ENCODE data around the gene RAB40B. TPM values are rescaled to one million over a fixed set of nuclear protein-coding genes. Genes with fewer than 3 reads are reported as not detected.
"Not testable (repeated sequence)": the region's sequence is repeated elsewhere in the genome, so short reads cannot be mapped to it uniquely, and the experiment has no call there.

Gene RAB40B
- total RNA-seq, 2 donors from 2014 or later, result 18.2 to 39.9 TPM

- intact Hi-C loops (cut with DNase I), result no loop called here
- ATAC-seq (no peak), DNase-seq (no peak)
- no peak overlapping the region for H3K27ac ChIP-seq
- H3K36me3 ChIP-seq (replicated peaks in 1 of 2; ENCODE audit: insufficient read depth in 1 of 2, low read depth in 2 of 2), result no peaks in the 10 kb centered on the region
- H3K9me3 ChIP-seq, result no peaks in the 10 kb centered on the region
- WGBS, 2 donors, result 92 to 100% methylated on average over 6 to 23 of the region's 23 CpGs
- no peaks in the 10 kb centered on the region for H3K27me3 ChIP-seq
- no peaks in the 10 kb centered on the region for H3K4me1 ChIP-seq
- no peak overlapping the region for H3K4me3 ChIP-seq
- TF ChIP-seq CTCF (IDR thresholded peaks at IDR 0.05) (no peak), POLR2A (IDR thresholded peaks at IDR 0.05) (no peak)
These were observed 40.2 kb downstream of the RAB40B start for GRCh38 chr17:82658331-82658730.

GRCh38 chr17:82657926-82658325 lies 40.6 kb downstream of the RAB40B start:
- DNase-seq (no peak), ATAC-seq (no peak)
- no peaks in the 10 kb centered on the region for H3K4me1 ChIP-seq
- H3K27me3 ChIP-seq, result no peaks in the 10 kb centered on the region
- no peak overlapping the region for H3K27ac ChIP-seq
- no peak for TF ChIP-seq POLR2A (IDR thresholded peaks at IDR 0.05)
- TF ChIP-seq CTCF (IDR thresholded peaks at IDR 0.05), result no peak
- H3K4me3 ChIP-seq, result no peak overlapping the region
- H3K9me3 ChIP-seq, result no peaks in the 10 kb centered on the region
- WGBS, 2 donors, result 91 to 92% methylated on average over 9 to 11 of the region's 19 CpGs
- H3K36me3 ChIP-seq (replicated peaks in 1 of 2; ENCODE audit: insufficient read depth in 1 of 2, low read depth in 2 of 2), result no peaks in the 10 kb centered on the region
- intact Hi-C loops (cut with DNase I), result no loop called here

GRCh38 chr17:82656266-82656665 lies 42.2 kb downstream of the RAB40B start:
- H3K9me3 ChIP-seq, result no peaks in the 10 kb centered on the region
- intact Hi-C loops (cut with DNase I), result no loop called here
- no peak for DNase-seq
- H3K4me1 ChIP-seq, result no peaks in the 10 kb centered on the region
- no peak overlapping the region for H3K4me3 ChIP-seq
- H3K36me3 ChIP-seq (replicated peaks in 1 of 2; ENCODE audit: insufficient read depth in 1 of 2, low read depth in 2 of 2), result no peaks in the 10 kb centered on the region
- no peak for ATAC-seq
- TF ChIP-seq CTCF (IDR thresholded peaks at IDR 0.05) (no peak), POLR2A (IDR thresholded peaks at IDR 0.05) (no peak)
- WGBS, 2 donors, result 85 to 92% methylated on average over 13 to 16 of the region's 16 CpGs
- H3K27me3 ChIP-seq, result no peaks in the 10 kb centered on the region
- no peak overlapping the region for H3K27ac ChIP-seq

- ATAC-seq (no peak), DNase-seq (no peak)
- Histone ChIP-seq H3K27me3 (no peaks in the 10 kb centered on the region), H3K9me3 (no peaks in the 10 kb centered on the region), H3K27ac (peak overlapping the region in 1 of 4 donors; percentile 14), H3K4me3 (no peak overlapping the region), H3K36me3 (replicated peaks in 1 of 2; ENCODE audit: insufficient read depth in 1 of 2, low read depth in 2 of 2) (no peaks in the 10 kb centered on the region), H3K4me1 (no peaks in the 10 kb centered on the region)
- WGBS, 2 donors, result 70 to 85% methylated on average over 13 of the region's 13 CpGs
- intact Hi-C loops (cut with DNase I), result no loop called here
- TF ChIP-seq CTCF (IDR thresholded peaks at IDR 0.05), result no peak
- no peak for TF ChIP-seq POLR2A (IDR thresholded peaks at IDR 0.05)
These were observed 43.0 kb downstream of the RAB40B start for GRCh38 chr17:82655523-82655922.

- Histone ChIP-seq H3K36me3 (replicated peaks in 1 of 2; ENCODE audit: insufficient read depth in 1 of 2, low read depth in 2 of 2) (no peaks in the 10 kb centered on the region), H3K27me3 (no peaks in the 10 kb centered on the region), H3K4me1 (no peaks in the 10 kb centered on the region), H3K4me3 (no peak overlapping the region), H3K9me3 (no peaks in the 10 kb centered on the region), H3K27ac (peak overlapping the region in 2 of 4 donors; percentile 14 to 36)
- 51 to 71% methylated on average over 15 of the region's 15 CpGs for WGBS, 2 donors
- no peak for DNase-seq
- intact Hi-C loops (cut with DNase I), result no loop called here
- ATAC-seq, result no peak
- no peak for TF ChIP-seq POLR2A (IDR thresholded peaks at IDR 0.05)
- TF ChIP-seq CTCF (IDR thresholded peaks at IDR 0.05), result no peak
These were observed 43.4 kb downstream of the RAB40B start for GRCh38 chr17:82655038-82655479.

GRCh38 chr17:82654611-82655010 lies 43.9 kb downstream of the RAB40B start:
- intact Hi-C loops (cut with DNase I), result loop anchor here (5.0 kb wide), 1 partner anchor 48 kb away; no protein-coding TSS in a partner anchor
- not testable (repeated sequence) for H3K4me1 ChIP-seq; H3K4me3 ChIP-seq; H3K9me3 ChIP-seq; DNase-seq; H3K36me3 ChIP-seq (replicated peaks in 1 of 2; ENCODE audit: insufficient read depth in 1 of 2, low read depth in 2 of 2); ATAC-seq; H3K27me3 ChIP-seq
- 83 to 84% methylated on average over 6 of the region's 6 CpGs for WGBS, 2 donors
- H3K27ac ChIP-seq, result peak overlapping the region in 1 of 4 donors; percentile 36
